ENCODE results near the gene RPAP3. TPM values are rescaled to one million over a fixed set of nuclear protein-coding genes. Genes with fewer than 3 reads are reported as not detected.

The RPAP3 gene
- total RNA-seq, 1 experiment from 2014 or later = 23.8 TPM

GRCh38 chr12:47743311-47743860, 37.6 kb upstream of the RPAP3 start:
- DNase-seq (ENCODE audit: low read depth) = no peak

GRCh38 chr12:47742253-47742825, 36.5 kb upstream of the RPAP3 start:
- DNase-seq (ENCODE audit: low read depth) = no peak

- peak; percentile 78 for DNase-seq (ENCODE audit: low read depth)
Measured at GRCh38 chr12:47741340-47741703, 35.5 kb upstream of the RPAP3 start.

GRCh38 chr12:47740606-47741339, 34.9 kb upstream of the RPAP3 start:
- no peak for DNase-seq (ENCODE audit: low read depth)

- no peak for DNase-seq (ENCODE audit: low read depth)
Measured at GRCh38 chr12:47739979-47740378, 34.1 kb upstream of the RPAP3 start.

- DNase-seq (ENCODE audit: low read depth) = no peak
Measured at GRCh38 chr12:47739297-47739696, 33.5 kb upstream of the RPAP3 start.

GRCh38 chr12:47737936-47738594, 32.2 kb upstream of the RPAP3 start:
- DNase-seq (ENCODE audit: low read depth) = no peak

GRCh38 chr12:47736877-47737676, 31.2 kb upstream of the RPAP3 start:
- peak; percentile 57 for DNase-seq (ENCODE audit: low read depth)

- no peak for DNase-seq (ENCODE audit: low read depth)
Measured at GRCh38 chr12:47736216-47736615, 30.4 kb upstream of the RPAP3 start.

- DNase-seq (ENCODE audit: low read depth) = no peak
Measured at GRCh38 chr12:47735649-47736048, 29.8 kb upstream of the RPAP3 start.

GRCh38 chr12:47734725-47735480, 29.1 kb upstream of the RPAP3 start:
- no peak for DNase-seq (ENCODE audit: low read depth)

- no peak for DNase-seq (ENCODE audit: low read depth)
Measured at GRCh38 chr12:47733142-47733541, 27.3 kb upstream of the RPAP3 start.

- DNase-seq (ENCODE audit: low read depth) = no peak
Measured at GRCh38 chr12:47732504-47732903, 26.7 kb upstream of the RPAP3 start.

- DNase-seq (ENCODE audit: low read depth) = peak; percentile 54
Measured at GRCh38 chr12:47731723-47732122, 25.9 kb upstream of the RPAP3 start.

- peak; percentile 76 for DNase-seq (ENCODE audit: low read depth)
Measured at GRCh38 chr12:47730341-47730744, 24.5 kb upstream of the RPAP3 start.

- DNase-seq (ENCODE audit: low read depth) = peak; percentile 92
Measured at GRCh38 chr12:47729233-47729632, 23.4 kb upstream of the RPAP3 start.

GRCh38 chr12:47725893-47726292, 20.1 kb upstream of the RPAP3 start:
- DNase-seq (ENCODE audit: low read depth) = peak; percentile 84

GRCh38 chr12:47725091-47725772, 19.4 kb upstream of the RPAP3 start, which contains the start of gene ENDOU:
Gene ENDOU, minus strand, starts transcription at chr12:47725490. Its CDS starts 77 bp downstream, at chr12:47725413.
- no peak for DNase-seq (ENCODE audit: low read depth)

- DNase-seq (ENCODE audit: low read depth) = no peak
Measured at GRCh38 chr12:47722941-47723631, 17.3 kb upstream of the RPAP3 start.
